Lower leg skin (tissue), 3 donors: ENCODE results near the gene ZYG11B.
"Not testable (repeated sequence)": the region's sequence is repeated elsewhere in the genome, so short reads cannot be mapped to it uniquely, and the experiment has no call there.

Experiments
- CTCF ChIP-seq, 3 donors: fragments of 450-650 bp; IDR thresholded peaks; one replicate each; pipeline ENCODE4 v1.5.1; 2016; ENCODE audit warnings: antibody characterized with exemption in 3 of 3, mild to moderate bottlenecking in 3 of 3, moderate library complexity in 2 of 3
- POLR2A ChIP-seq, 2 donors: fragments of 450-650 bp; IDR thresholded peaks; one replicate each; pipeline ENCODE4 v1.6.1; 2016 to 2017; ENCODE audit warnings: antibody characterized with exemption in 2 of 2, mild to moderate bottlenecking in 1 of 2, moderate library complexity in 1 of 2

DNA sequence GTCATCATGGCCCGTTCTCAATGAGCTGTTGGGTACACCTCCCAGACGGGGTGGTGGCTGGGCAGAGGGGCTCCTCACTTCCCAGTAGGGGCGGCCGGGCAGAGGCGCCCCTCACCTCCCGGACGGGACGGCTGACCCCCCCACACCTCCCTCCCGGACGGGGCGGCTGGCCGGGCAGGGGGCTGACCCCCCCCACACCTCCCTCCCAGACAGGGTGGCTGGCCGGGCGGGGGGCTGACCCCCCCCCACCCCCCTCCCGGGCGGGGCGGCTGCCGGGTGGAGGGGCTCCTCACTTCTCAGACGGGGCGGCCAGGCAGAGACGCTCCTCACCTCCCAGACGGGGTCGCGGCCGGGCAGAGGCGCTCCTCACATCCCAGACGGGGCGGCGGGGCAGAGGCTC, 143.5 kb downstream of the ZYG11B start:
- TF ChIP-seq CTCF, POLR2A (IDR thresholded peaks at IDR 0.05): not testable (repeated sequence)
